ENCODE data around the gene GNAS.
"Not testable (repeated sequence)": the region's sequence is repeated elsewhere in the genome, so short reads cannot be mapped to it uniquely, and the experiment has no call there.

DNA sequence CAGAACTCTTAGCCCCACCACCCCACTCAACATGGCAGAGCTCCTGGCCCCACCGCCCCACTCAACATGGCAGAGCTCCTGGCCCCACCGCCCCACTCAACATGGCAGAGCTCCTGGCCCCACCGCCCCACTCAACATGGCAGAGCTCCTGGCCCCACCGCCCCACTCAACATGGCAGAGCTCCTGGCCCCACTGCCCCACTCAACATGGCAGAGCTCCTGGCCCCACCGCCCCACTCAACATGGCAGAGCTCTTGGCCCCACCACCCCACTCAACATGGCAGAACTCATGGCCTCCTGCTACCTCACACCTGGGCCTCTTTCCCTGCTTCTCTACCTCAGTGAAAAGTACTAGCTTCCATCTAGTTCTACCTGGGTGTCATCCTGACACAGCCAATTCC, 23.7 kb upstream of the GNAS start:
- not testable (repeated sequence) for TF ChIP-seq CTCF, POLR2A, POLR2AphosphoS5 (IDR thresholded peaks at IDR 0.05)
